ENCODE measurements around the gene ERC1.
"Not testable (repeated sequence)": the region's sequence is repeated elsewhere in the genome, so short reads cannot be mapped to it uniquely, and the experiment has no call there.

ERC1 gene

DNA sequence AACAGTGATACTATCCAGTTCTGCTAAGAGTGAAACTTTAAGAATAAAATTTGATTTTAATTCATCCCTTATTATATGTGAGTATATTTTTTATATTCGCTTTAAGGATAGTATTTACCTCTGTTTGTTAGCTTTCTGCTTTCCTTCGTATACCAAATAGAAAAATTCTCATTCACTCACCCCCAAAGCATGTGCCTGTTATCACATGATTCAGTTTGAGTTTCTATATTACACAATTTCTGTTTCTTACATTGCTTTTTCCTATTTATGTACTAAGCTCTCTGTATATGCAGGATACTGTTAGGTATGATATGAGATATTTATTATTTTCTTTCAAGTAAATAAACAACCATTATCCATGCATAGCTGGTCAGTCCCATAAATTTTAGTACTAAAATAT, 328.2 kb downstream of the ERC1 start:
- no peak for DNase-seq (ENCODE audit: low read depth in 2 of 2)

DNA sequence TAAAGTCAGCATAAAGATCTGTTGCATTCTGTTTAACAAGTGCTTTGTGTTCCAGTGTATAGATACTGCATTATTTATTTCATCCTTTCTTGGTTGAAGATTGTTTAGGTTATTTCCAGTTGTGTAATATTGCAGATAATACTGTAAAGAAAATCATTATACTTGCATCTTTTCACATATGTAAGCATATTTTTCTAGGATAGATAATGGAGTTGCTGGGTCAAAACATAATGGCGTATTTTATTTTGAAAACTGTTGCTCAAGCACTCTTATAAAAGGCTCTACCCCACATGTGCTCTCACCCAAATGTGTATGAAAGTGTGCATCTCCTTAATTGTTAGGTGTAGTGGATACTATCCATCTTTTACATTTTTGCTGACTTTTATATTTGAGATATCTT, 329.0 kb downstream of the ERC1 start:
- no peak for DNase-seq (ENCODE audit: low read depth in 2 of 2)

DNA sequence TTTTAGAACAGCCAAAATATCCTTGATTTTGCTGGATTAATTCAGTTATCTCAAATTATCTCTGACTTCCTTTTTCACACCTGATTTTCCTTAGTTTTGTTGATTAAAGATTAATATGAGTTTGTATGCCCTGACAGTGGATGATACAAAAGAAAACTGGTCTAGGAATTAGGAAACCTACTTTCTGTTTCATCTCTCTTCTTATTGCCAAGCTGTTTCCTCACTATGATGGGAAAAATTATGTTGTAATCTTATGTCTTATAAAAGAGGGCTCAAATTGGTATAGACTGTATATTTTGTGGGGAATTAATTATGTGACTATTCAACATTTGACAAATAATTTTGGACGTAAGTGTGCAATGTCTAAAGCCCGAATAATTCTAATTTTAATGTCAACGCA, 331.8 kb downstream of the ERC1 start:
- DNase-seq (ENCODE audit: low read depth in 2 of 2), result no peak

DNA sequence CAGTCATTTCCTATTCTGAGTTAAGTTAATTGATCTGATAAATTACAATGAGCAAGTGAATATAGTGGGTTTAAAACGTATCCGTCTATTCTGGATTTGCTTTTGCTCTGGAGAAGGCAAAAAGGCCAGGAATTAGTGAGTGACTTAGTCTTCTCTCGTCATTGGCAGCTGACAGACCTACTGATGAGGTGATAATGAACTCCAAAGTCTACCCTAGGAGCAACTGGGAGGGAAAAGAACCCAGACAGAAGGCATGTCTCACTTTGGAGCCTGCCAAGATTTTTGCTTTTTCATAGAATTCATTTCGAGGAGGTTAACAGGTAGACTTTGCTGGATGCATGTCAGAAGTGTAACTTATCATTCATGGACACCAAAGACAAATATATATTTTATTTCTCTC, 333.1 kb downstream of the ERC1 start:
- DNase-seq (ENCODE audit: low read depth in 2 of 2), result no peak

DNA sequence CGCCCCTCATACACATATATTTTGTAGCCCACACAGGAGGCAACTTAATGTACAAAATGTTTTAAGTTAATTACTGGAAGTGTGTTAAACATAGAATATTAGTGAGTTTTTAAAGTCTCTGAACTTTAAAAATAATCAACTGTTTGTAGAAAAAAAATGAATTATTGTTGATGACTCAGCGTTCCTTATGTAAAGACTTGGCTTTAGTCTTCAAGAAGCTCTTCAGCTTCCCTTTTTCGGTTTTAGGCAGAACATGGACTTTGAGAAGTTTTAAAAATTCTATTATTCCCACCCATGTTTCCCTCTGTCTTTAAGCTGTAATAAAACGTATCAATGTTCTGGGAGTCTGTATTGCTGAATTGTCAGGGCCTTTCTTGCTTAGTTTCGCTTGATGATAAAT, 333.9 kb downstream of the ERC1 start:
- DNase-seq (ENCODE audit: low read depth in 2 of 2), result no peak

DNA sequence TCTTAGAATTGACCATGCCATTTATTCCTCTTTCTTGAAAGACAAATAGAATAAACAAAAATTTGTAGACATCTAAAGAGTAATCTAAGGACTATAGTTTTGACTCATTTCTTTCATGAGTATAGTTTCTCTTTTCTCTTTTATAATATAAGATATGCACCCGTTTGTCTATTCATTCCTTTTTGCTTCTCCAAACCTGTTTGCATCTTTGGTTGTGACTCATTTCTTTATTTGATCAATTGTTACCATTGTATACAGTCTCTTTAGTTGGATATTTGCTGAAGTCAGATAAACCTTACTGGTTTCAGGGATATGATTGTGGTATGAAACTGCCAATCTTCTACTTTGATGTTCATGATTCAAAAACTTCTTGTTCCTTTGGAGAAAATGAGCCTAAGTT, 334.6 kb downstream of the ERC1 start:
- DNase-seq (ENCODE audit: low read depth in 2 of 2), result no peak

DNA sequence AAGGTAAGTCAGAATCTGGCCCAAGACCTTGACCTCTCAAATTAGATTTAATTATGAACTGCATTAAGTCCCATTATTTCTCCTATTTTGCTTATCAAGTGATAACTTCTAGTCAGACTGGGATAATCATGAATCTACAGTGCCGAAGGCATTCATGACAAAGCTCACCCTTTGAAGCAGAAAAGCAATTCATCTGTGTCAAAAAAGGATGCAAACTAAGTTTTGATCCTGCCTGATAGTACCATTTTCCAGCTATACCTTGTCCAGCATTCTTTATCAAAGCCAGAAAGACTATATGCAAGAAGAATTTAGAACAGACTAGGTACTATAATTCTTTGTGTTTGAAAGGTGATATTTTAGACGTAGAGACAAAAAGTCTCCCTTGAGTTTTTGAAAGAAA, 335.2 kb downstream of the ERC1 start:
- no peak for DNase-seq (ENCODE audit: low read depth in 2 of 2)

DNA sequence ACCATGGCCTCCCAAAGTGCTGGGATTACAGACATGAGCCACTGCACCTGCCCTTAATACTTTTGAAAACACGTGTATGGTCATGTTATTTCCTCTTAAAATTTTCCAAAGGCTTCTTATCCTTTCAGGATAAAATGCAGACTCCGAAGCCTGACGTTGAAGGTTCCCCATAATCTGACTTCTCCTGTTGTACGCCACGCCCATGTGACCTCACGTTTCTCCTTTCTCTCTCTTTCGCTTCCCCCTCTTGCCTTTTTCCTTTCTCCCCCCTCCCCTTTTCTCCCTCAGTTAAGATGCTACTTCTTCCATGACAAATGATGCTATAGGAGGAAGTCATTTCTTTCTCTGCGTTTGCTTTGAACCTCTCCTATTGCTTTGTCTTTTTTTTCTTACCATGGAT, 337.4 kb downstream of the ERC1 start:
- DNase-seq (ENCODE audit: low read depth in 2 of 2), result no peak

DNA sequence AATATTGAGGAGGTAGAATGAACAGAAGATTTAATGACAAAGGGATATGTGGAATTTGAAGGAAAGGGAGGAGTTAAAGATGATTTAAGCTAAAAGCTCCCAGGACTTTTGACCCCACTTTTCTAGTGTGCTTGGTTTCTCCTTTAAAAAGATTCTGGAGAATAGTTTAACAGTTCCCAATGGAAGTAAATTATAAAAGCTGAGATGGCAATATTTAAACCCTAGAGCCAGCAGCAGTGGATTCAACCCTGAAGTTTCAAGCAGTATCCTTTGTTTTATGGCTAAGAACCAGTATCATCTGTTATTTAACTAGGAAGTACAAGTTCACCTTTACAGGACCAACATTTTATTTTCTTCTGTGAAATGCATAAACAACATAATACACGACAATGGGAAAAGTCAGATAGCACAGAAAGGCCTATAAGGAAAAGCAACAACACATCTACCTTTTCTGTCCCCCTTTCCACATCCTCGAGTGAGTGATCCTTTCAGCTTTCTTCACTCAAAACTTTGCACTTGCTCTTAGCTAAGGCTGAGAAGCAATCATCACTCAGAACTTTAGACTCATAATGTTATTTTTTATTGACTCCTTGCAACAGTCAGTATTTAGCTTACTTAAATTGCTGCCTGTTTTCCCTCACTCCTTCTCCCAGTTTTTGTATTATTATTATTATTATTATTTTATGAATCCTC, 338.9 kb downstream of the ERC1 start:
- DNase-seq (ENCODE audit: low read depth in 2 of 2), result no peak

DNA sequence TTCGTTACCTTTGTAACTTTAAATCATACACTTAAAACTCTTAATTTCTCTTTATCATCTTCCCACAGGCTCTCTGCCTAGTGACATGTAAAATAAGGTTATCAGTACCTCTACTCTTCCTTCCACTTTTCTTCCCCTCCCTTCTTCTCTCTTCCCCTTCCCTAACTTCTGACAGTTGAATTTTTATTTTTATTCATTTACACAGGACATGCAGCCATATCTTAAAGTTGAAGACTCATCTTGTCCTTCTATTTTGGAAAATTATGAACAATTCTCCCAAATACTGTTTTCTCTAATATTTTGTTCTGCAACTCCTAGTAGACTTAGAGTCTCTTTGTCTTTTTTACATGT, 339.4 kb downstream of the ERC1 start:
- no peak for DNase-seq (ENCODE audit: low read depth in 2 of 2)

DNA sequence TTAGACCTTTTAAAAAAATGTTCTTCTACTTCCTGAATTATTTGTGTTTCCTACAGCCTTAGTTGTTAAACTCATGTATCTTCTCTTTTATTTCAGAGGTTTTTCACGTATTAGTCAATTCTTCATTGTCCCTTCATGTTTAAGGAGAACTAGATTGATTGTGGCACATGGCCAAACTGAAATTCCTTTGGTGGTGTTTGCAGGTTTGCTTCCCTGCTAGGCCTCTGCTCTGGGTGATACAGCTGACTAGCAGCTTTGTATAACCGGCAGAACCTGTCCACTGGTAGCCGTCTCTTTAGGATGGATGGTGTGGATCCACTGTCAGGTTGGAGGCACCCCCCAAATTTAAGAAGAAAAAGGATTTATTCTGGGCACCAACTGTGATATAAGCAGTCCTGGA, 341.3 kb downstream of the ERC1 start:
- DNase-seq (ENCODE audit: low read depth in 2 of 2), result no peak

DNA sequence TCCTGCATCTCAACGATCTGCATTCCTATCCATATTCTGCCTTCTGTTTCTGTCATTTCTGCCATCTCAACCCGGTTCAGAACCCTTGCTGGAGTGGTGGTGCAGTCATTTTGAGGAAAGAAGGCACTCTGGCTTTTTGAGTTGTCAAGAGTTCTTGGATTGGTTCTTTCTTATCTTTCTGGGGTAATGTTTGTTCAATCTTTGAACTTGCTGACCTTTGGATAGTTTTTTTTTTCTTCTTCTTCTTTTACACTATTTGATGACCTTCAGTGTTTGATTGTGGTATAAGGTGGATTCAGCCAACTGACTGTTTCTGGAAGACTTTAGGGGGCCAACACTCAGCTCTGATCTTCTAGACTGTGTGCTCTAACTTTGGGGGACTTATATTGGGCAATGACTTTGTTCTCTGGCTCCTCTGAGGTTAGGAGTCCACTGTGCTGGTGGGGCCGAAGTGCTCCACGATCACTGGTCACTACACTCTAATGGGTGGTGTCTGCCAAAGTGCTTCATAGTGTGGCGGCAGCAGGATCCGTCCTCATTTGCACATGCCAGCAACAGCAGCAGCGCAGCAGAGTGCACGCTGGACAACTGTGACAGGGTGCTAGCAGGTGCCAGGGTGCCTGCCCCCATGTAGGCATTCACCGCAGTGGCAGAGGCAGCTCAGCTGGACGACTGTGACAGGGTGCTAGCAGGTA, 347.6 kb downstream of the ERC1 start:
- DNase-seq (ENCODE audit: low read depth in 2 of 2), result no peak

DNA sequence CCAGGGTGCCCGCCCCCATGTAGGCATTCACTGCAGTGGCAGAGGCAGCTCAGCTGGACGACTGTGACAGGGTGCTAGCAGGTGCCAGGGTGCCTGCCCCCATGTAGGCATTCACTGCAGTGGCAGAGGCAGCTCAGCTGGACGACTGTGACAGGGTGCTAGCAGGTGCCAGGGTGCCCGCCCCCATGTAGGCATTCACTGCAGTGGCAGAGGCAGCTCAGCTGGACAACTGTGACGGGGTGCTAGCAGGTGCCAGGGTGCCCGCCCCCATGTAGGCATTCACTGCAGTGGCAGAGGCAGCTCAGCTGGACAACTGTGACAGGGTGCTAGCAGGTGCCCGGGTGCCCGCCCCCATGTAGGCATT, 348.1 kb downstream of the ERC1 start:
- DNase-seq (ENCODE audit: low read depth in 2 of 2), result not testable (repeated sequence)

DNA sequence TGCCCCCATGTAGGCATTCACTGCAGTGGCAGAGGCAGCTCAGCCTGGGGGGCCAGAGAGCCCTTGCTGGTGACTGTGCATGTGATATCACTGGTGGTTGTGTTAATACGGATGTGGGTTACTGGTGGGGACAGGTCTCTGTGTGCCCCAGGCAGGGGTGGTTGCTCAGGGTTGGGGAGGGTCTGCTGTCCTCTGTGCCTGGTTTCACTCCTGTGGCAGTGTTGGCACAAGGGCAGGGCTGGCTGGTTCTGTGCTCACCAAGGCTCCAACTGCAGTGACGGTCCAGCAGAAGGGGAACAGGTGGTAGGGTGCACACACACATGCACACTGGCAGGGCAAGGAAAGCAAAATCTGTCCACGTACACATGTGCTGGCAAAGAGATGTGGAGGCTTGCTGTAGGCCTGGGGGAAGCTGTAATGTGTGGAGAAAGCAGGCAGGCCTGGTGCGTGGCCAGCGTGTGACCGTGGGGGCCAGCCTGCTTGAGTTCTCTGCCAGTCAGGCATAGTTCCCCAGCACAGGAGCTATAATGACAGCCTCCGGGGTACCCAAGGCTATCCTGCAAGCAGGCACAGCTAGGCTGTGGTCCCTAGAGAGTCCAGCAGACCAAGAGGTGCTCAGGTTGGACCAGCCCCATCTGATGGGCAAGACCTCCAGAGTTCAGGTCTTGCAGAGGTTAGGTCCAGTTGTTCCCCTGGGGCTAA, 348.7 kb downstream of the ERC1 start:
- DNase-seq (ENCODE audit: low read depth in 2 of 2), result no peak

DNA sequence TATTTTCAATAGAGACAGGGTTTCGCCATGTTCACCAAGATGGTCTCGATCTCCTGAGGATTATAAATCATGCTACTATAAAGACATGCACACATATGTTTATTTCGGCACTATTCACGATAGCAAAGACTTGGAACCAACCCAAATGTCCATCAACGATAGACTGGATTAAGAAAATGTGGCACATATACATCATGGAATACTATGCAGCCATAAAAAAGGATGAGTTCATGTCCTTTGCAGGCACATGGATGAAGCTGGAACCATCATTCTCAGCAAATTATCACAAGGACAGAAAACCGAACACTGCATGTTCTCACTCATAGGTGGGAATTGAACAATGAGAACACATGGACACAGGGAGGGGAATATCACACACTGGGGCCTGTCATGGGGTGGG, 350.2 kb downstream of the ERC1 start:
- not testable (repeated sequence) for DNase-seq (ENCODE audit: low read depth in 2 of 2)

DNA sequence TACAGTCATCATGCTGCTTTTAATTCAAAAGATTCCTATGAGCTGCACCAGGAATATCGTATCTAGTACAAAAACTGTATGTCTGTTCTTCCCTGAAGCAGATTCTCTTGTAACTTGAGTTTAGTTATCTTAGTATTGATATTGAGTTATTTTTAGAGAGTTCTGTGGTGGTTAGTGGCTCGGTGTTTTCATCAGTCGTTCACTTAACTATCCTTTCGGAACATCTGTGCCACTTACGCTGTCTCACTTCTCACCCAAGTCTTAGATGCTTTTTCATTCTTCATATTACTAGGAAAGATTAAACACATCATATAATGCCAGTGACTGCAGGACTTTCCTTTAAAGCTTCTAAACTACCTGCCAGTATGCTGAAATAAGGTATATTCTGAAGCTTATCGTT, 352.4 kb downstream of the ERC1 start:
- no peak for DNase-seq (ENCODE audit: low read depth in 2 of 2)

DNA sequence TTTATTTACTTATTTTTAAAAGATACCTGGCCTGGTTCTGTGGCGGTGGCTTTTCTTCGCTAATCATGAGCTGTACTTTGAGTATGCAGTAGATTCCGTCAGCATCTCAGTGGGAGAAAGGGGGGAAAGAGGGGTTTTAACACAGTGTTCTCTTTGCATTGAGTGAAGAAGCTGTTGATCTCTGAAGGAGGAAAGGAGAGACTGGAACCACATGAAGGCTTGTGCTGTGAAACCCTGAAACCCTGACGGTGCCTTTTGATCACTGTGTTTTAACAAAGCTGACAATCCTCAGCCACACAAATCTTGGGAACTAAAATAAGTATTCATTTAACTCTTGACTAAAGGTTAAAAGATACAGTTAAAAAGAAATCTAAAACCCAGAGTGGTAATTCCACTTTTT, 353.2 kb downstream of the ERC1 start:
- no peak for DNase-seq (ENCODE audit: low read depth in 2 of 2)

DNA sequence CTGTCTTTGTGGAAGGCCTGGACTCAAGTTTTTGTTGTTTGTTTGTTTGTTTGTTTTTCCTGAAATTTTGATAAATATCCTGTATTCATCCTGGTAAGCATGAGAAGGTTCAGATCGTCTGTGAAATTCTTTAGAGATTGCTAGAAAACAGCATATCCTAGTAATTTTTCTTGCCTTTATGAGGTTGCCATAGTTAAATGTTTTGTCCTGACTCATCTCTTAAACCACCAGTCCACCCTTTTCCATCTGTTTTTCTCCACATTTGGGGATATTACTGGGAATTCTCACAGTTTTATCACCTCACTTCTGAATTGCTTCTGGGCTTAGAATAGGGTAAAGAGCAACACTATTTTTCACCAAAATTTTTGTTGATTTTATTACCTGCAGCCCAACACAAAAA, 355.1 kb downstream of the ERC1 start:
- peak; percentile 61 to 63 for DNase-seq (ENCODE audit: low read depth in 2 of 2)

DNA sequence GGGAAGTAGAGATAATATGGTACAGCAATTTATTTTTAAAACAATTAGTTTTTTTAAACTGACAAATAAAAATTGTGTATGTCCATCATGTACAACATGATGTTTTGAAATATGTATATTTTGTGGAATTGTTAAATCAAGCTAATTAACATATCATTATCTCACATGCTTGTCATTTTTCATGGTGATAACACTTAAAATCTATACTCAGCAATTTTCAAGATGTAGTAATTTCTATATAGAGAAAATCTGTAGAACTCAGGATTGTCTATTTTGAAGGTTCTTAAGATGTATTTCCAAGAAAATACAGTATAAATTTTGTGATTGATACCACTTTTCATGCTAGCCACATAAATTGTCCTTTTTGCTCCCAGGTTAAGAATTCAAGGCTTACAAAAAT, 356.3 kb downstream of the ERC1 start:
- DNase-seq (ENCODE audit: low read depth in 2 of 2), result no peak

DNA sequence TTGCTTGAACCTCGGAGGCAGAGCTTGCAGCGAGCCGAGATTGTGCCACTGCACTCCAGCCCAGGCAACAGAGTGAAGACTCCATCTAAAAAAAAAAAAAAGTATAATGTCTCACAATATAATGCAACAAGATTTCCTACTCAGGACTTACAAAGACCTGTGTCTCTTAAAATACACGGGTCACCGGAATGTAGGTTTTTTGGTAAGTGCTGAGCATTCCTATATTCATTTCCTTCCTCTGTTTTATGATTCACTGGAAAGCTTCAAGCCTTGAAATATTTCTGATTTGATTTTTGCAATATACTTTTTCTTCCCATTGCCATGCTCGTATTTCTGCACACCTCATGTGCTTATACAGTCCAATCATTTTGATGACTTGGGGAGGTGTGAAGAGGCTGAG, 357.6 kb downstream of the ERC1 start:
- DNase-seq (ENCODE audit: low read depth in 2 of 2), result no peak

DNA sequence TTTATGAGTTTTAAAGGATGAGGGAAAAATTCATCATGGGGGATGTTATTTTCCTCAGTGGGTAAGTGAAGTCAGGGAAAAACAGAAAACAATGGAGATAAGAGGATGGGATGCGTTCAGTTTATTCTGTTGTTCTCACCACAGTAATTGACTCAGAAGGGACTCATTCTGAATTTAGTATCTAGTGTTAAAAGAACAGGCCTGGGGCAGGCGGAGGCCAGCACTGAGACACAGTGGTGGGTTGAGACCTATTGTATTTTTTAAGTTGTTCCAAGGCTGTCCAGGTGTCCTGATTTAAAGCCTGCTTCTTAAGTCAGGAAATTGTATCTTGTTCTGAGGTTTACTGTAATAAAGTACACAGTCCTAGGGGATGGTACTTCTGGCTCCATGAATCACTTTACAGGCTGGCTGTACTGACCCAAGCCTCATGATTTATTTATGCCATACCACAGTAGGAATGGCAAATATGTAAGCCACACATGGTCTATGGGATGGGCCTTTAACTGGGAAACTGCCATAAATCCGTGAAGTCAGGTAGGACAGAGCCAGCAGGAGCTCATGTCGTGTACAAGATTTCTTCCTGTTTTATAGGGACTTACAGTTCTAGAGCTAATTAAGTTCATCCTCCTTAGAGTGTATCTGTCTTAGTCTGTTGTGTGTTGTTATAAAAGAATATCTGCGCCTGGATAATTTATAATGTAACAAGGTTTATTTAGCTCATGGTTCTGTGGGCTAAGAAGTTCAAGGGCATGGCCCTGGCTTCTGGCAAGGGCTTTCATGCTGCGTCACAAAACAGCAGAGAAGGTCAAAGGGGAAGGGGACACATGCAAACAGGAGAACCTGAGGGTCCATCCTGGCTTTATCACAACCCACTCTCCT, 359.3 kb downstream of the ERC1 start:
- peak; percentile 91 to 92 for DNase-seq (ENCODE audit: low read depth in 2 of 2)

DNA sequence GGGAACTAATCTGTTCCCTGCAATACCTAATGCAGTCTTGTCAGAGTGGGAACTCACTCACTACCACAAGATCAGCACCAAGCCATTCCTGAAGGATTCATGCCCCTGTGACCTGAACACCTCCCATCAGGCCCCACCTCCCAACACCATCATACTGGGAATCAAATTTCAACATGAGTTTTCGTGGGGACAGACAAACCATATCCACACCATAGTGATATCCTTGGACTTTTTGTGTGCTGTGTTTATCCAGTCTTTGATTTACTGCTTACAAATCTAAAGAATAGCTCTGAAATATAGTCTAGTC, 359.9 kb downstream of the ERC1 start:
- DNase-seq (ENCODE audit: low read depth in 2 of 2), result no peak

DNA sequence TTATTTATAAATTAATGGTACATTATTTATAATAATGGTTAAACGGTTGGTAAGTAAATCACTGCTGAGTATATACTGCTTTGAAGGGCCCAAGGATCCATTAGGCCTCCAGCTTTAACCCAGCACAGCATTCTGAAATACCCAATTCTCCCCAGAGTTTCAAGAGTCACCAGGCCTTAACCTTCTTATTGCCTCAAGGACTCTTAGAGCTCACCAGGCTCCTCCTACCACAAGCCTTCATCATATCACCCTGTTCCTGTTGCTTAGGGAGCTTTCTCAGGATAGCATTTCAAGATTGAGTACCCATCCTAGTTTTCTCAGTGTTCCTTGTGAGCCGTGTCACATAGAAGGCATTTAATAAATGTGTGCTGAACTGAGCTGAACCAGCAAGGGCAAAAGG, 360.9 kb downstream of the ERC1 start:
- DNase-seq (ENCODE audit: low read depth in 2 of 2), result no peak

All from fibroblast of skin of left quadriceps (primary cell).